NB4 (cell line): ENCODE measurements around the gene NDUFS8.

Experiments used
- CTCF ChIP-seq: IDR thresholded peaks from one replicate; pipeline ENCODE4 v1.5.1; 2012; ENCODE audit warnings: low read depth, low read length
- MAX ChIP-seq: IDR thresholded peaks from 2 replicates; pipeline ENCODE4 v1.6.1; 2011; ENCODE audit warnings: low read depth, low read length
- MYC ChIP-seq: IDR thresholded peaks from 2 replicates; pipeline ENCODE4 v1.6.1; 2011; ENCODE audit warnings: low read depth, low read length
- POLR2A ChIP-seq: IDR thresholded peaks from 2 replicates; pipeline ENCODE4 v1.6.1; 2011; ENCODE audit warnings: mild to moderate bottlenecking; ENCODE audit not compliant: insufficient read length; ENCODE audit errors: extremely low read depth

GRCh38 chr11:68020575-68020974 is 9.9 kb upstream of the NDUFS8 start:
- TF ChIP-seq CTCF (peak; percentile 28), POLR2A (no peak), MYC (no peak), MAX (no peak)
